NOMO-1 (cell line): Measurements from ENCODE around the gene GIMAP8.

Experiments used
- DNase-seq, 2 experiments: peaks; one replicate each; lab custom pipeline; 2025; ENCODE audit not compliant: unreplicated experiment in 2 of 2; lab: John Stamatoyannopoulos, UW

The GIMAP8 gene

GRCh38 chr7:150410680-150411346 lies 39.6 kb upstream of the GIMAP8 start:
- no peak for DNase-seq

GRCh38 chr7:150411606-150412005 lies 38.8 kb upstream of the GIMAP8 start:
- no peak for DNase-seq

- DNase-seq: no peak
These were observed 38.4 kb upstream of the GIMAP8 start for GRCh38 chr7:150412016-150412415.

- DNase-seq: no peak
These were observed 37.6 kb upstream of the GIMAP8 start for GRCh38 chr7:150412518-150413488.

GRCh38 chr7:150413640-150414081 lies 36.8 kb upstream of the GIMAP8 start:
- DNase-seq: no peak

- no peak for DNase-seq
These were observed 35.0 kb upstream of the GIMAP8 start for GRCh38 chr7:150415161-150416153.

GRCh38 chr7:150417239-150417638 lies 33.2 kb upstream of the GIMAP8 start:
- DNase-seq: no peak

GRCh38 chr7:150417863-150418262 lies 32.6 kb upstream of the GIMAP8 start:
- DNase-seq: no peak

GRCh38 chr7:150420242-150420641 lies 30.2 kb upstream of the GIMAP8 start:
- DNase-seq: no peak

- peak; percentile 33 to 51 for DNase-seq
These were observed 29.3 kb upstream of the GIMAP8 start for GRCh38 chr7:150420987-150421674.

- no peak for DNase-seq
These were observed 28.6 kb upstream of the GIMAP8 start for GRCh38 chr7:150421831-150422230.

- no peak for DNase-seq
These were observed 24.8 kb upstream of the GIMAP8 start for GRCh38 chr7:150425670-150426069.

GRCh38 chr7:150428671-150429451 lies 21.6 kb upstream of the GIMAP8 start:
- no peak for DNase-seq

- no peak for DNase-seq
These were observed 20.7 kb upstream of the GIMAP8 start for GRCh38 chr7:150429699-150430098.

GRCh38 chr7:150430465-150431085 lies 19.9 kb upstream of the GIMAP8 start:
- DNase-seq: no peak

GRCh38 chr7:150431839-150432658 lies 18.4 kb upstream of the GIMAP8 start:
- no peak for DNase-seq

GRCh38 chr7:150432915-150433892 lies 17.2 kb upstream of the GIMAP8 start:
- DNase-seq: peak in 1 of 2 experiments; percentile 37
